ENCODE results near the gene PRKCSH.

PRKCSH gene

GRCh38 chr19:11479090-11479897, 43.9 kb downstream of the PRKCSH start:
- DNase-seq, result peak; percentile 31 to 58

DNA sequence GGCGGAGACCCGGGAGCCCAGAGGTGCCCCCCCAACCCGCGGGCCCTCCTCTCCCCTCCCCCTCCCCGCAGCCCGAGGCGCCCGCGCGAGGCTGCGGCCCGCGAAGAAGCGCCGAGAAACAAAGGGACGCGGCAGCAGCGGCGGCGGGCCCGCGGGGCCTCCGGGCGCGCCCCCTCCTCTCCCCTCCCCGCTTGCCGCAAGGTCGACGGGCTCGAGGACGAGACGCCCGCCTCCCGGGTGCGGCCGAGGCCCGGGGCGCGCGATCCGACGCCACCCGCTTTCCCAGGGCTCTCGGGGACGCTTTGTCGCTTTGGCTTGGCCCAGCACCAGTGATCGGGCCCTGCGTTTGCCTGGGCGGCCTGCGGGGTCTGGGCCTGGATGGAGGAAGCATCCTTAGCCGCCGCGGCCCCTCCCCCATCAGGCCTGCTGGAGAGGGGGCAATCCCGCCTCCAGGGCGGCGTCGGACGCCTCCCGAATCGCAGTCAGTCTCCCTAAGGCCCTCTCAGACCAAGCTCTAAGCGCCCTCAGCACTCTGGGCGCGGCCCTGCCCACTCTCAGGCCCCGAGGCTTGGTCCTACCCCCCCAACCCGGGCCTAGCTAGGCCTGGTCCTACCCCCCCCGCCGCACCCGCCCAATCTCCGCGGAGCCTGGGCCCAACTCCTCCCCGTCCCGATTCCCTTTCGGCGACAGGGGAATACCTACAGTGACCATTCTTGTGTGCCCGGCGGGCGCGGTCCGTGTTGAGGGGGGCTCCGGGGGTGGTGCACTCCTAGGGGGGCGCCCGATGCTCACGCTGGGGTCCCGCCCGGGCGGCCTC, 44.7 kb downstream of the PRKCSH start:
- no peak for DNase-seq

- DNase-seq, result no peak
Measured at GRCh38 chr19:11480715-11481533, 45.5 kb downstream of the PRKCSH start, which contains the start of gene ELAVL3. ELAVL3 (minus strand) TSS chr19:11481046; CDS start chr19:11480608, 438 bp downstream.

DNA sequence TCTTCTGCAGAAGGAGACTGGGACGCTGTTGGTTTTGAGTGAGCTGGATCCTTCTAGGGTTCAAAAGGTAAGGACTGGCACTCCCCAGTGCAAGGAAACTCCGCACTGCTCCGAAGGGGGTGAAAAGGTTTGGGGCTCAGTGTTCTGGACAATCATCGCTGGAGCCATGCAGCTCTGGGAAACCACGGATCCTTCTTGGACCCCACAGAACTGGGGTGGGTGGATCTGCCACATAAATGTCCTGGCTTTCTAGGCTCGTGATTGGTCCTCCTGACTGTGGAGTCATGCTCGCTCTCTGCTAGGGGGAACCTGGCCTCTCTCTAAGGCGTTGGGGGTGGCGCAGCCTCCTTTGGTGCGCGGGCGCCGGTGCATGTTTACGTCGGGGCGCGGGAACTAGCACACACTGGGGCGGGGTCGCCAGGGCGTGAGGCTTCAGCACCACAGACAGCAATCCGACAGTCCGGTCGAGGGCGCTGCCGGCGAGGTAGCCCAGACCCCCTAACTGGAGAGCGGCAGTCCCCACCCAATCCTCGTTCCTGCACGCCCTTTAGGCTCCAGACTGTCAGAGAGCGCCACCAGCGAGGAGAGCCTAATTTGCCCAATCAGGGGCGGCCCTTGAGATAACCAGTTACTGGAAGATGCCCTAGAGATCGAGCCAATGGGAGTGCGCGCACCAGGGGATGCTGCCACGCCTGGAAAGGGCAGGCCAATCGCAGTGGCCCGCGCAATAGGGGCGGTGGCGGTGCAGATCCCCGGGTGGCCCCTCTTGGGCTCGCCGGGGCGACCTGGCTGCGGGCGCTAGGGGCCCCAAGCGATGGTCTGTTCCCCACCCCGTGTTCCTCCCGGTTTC, 46.3 kb downstream of the PRKCSH start:
- DNase-seq, result peak; percentile 73 to 76

- peak; percentile 68 to 90 for DNase-seq
Measured at GRCh38 chr19:11482384-11483050, 47.1 kb downstream of the PRKCSH start.

- no peak for DNase-seq
Measured at GRCh38 chr19:11483366-11484111, 48.1 kb downstream of the PRKCSH start.

DNA sequence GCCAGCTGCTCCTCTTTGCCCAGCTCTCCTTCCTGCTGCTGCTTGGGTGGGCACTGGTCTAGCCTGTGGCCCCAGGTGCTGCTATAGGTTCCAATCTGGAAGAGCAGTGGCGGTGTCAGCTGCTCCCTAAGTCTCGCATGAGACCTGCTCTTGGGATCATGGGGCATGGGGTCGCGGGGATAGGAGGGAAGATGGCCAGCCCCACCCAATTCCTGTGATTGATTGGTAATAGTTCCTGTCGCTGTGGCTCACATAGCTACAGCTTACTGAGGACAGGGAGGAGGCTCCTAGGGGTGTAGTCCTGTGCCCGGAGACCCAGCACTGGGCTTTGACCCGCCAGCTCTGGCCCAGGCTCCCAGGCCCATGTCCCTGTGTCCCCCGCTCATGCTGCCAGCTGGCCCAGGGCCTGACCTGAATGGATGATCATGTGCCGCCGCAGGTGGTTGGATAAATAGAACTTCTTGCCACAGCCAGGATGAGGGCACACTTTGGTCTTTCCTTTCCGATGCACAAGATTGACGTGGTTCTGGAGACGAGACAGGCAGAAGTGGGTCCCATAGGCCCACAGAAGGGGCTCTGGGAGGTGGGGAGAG, 49.9 kb downstream of the PRKCSH start:
- no peak for DNase-seq

- no peak for DNase-seq
Measured at GRCh38 chr19:11486661-11487503, 51.4 kb downstream of the PRKCSH start.

- no peak for DNase-seq
Measured at GRCh38 chr19:11489378-11489777, 53.9 kb downstream of the PRKCSH start.

DNA sequence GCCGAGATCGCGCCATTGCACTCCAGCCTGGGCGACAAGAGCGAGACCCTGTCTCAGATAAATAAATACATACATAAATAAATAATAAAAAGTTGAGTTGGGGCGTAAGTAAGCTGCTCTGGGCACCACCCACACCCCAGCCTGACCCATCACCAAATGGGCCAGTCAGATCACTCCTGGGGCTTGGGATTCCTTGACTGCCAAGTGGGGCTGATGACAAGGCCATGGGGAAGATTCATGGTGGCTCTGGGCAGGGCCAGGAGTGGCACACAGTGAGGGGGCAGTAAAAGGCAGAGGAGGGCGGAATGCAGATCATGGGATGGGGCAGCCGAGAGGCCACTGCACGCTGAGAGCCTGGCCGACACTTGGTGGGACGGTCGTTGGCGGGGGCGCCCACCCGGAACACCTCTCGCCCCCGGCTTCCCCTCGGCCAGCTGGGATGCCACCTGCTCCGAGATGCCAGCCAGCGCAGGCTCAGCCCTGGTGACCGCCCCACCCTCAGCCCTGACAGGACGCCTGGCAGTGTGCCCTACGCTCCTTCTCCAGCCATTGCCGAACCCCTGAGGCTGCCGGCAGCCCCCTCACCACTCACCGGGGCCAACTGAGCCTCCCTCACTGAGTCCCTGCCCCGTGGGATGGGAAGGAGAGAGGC, 59.3 kb downstream of the PRKCSH start:
- DNase-seq, result no peak

- no peak for DNase-seq
Measured at GRCh38 chr19:11495481-11495880, 60.0 kb downstream of the PRKCSH start.

DNA sequence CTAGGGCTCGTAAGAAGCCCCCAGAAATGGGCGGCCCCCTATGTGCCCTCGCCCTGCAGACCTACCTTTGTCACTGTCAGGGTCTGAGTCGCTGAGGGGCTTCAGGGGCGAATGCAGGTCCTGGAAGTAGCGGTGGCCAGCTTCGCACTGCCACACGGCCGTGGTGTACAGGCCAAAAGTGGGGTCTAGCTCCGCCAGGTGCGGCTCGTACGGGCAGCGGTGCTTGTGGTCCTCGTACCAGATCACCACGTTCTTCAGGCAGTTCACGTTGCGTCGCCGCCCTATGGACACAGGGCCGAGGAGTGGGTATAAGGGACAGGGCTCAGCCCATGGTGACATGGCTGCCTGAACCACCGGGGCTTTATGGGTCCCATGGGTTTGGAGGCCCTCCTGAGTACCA, 60.5 kb downstream of the PRKCSH start:
- no peak for DNase-seq

- DNase-seq, result peak; percentile 25 to 67
Measured at GRCh38 chr19:11496391-11497163, 61.1 kb downstream of the PRKCSH start.

- DNase-seq, result no peak
Measured at GRCh38 chr19:11499220-11499726, 63.8 kb downstream of the PRKCSH start.

DNA sequence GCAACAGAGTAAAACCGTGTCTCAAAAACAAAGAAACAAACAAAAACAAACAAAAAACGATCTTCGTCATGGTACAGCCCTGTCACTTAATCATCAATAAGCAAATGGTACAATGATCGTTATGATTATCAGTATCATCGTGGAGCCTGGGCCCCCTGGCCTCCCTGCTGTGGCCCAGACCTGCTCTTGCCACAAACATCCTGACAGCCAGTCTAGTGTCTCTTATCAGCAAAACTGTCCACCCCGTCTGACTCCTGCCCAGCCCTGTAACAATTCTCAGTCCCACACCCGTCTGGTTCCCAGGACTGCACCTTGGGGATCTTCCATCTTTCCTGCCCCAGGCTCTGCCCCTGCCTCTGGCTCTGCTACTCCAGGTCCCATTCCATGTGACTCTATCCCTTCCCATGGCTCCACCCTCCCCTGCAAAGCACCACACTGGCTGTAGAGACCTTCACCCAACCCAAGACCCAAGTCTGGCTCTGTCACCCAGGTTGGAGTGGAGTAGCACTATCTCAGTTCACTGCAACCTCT, 64.5 kb downstream of the PRKCSH start:
- DNase-seq, result no peak
